GM15510 (cell line): ENCODE data around the gene ARHGAP26.

Experiments used
- POLR2A ChIP-seq: IDR thresholded peaks from 3 replicates; pipeline ENCODE4 v1.6.1; 2011; ENCODE audit warnings: borderline replicate concordance; ENCODE audit not compliant: insufficient read length; ENCODE audit errors: extremely low read depth

ARHGAP26 gene

GRCh38 chr5:143166661-143167420 is 396.7 kb downstream of the ARHGAP26 start:
- no peak for TF ChIP-seq POLR2A

GRCh38 chr5:143168171-143168741 is 398.1 kb downstream of the ARHGAP26 start:
- no peak for TF ChIP-seq POLR2A

GRCh38 chr5:143168921-143169810 is 399.0 kb downstream of the ARHGAP26 start:
- no peak for TF ChIP-seq POLR2A

GRCh38 chr5:143170104-143170503 is 399.9 kb downstream of the ARHGAP26 start:
- TF ChIP-seq POLR2A: no peak

GRCh38 chr5:143170977-143171376 is 400.8 kb downstream of the ARHGAP26 start:
- TF ChIP-seq POLR2A: no peak

- no peak for TF ChIP-seq POLR2A
Measured at GRCh38 chr5:143172739-143173138, 402.6 kb downstream of the ARHGAP26 start.

- no peak for TF ChIP-seq POLR2A
Measured at GRCh38 chr5:143173139-143173889, 403.1 kb downstream of the ARHGAP26 start.

GRCh38 chr5:143174714-143175398 is 404.7 kb downstream of the ARHGAP26 start:
- no peak for TF ChIP-seq POLR2A

GRCh38 chr5:143176048-143176447 is 405.9 kb downstream of the ARHGAP26 start:
- TF ChIP-seq POLR2A: no peak

- no peak for TF ChIP-seq POLR2A
Measured at GRCh38 chr5:143177263-143177983, 407.2 kb downstream of the ARHGAP26 start.

- TF ChIP-seq POLR2A: no peak
Measured at GRCh38 chr5:143179126-143179740, 409.1 kb downstream of the ARHGAP26 start.

- TF ChIP-seq POLR2A: no peak
Measured at GRCh38 chr5:143180751-143181150, 410.6 kb downstream of the ARHGAP26 start.

- TF ChIP-seq POLR2A: no peak
Measured at GRCh38 chr5:143181173-143181572, 411.0 kb downstream of the ARHGAP26 start.

- TF ChIP-seq POLR2A: no peak
Measured at GRCh38 chr5:143182106-143182505, 411.9 kb downstream of the ARHGAP26 start.
